ENCODE results near the gene MCRIP2.

MCRIP2 gene

GRCh38 chr16:647173-647902 is 5.7 kb downstream of the MCRIP2 start:
- no peak for TF ChIP-seq CTCF (IDR thresholded peaks at IDR 0.05; ENCODE audit: extremely low read depth, missing control alignments)
- no peak for DNase-seq (ENCODE audit: low spot score)

DNA sequence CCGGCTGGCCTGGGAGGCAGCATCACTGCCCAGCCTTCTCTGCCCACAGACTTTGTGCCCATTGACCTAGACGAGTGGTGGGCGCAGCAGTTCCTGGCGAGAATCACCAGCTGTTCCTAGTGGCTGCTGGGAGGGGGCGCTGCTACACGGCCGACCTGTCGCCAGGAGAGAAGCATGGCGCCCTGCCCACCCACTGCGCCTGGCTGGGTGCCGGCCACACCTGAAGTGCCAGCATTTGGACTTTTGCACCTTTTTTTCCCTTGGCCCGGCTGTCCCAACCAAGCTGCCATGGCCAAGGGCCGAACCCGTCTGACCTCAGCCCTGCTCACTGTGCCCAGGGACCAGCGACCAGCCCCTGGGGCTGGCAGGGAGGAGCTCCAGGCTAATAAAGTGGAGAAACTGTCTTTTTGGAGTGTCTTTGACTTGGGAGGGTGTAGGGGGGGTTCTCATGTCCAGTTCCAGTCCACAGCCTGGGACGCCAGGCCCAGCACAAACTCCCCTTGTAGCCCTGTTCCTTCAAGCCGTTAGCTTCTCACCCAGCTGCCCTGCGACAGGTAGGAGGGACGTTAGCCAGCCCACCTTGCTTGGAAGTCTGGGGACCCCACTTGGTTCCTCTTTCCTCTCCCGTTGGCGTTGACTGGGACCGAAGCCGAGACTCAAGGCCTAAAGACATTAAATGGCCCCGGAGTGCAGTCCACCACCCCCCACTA is 6.6 kb downstream of the MCRIP2 start:
- DNase-seq (ENCODE audit: low spot score), result peak; percentile 83

GRCh38 chr16:648781-649589 is 7.4 kb downstream of the MCRIP2 start, which contains the start of gene WDR90:
Gene WDR90 (plus strand): TSS chr16:649365. CDS start chr16:649417, 52 bp downstream.
- DNase-seq (ENCODE audit: low spot score), result peak; percentile 99

More for the DNA sequence above, 6.6 kb downstream of the MCRIP2 start:
- TF ChIP-seq CTCF (IDR thresholded peaks at IDR 0.05; ENCODE audit: extremely low read depth, missing control alignments), result peak; percentile 82

GRCh38 chr16:649631-650030 is 8.0 kb downstream of the MCRIP2 start:
- TF ChIP-seq CTCF (IDR thresholded peaks at IDR 0.05; ENCODE audit: extremely low read depth, missing control alignments), result no peak
- DNase-seq (ENCODE audit: low spot score), result no peak

More at GRCh38 chr16:648781-649589, 7.4 kb downstream of the MCRIP2 start, which contains the start of gene WDR90:
- TF ChIP-seq CTCF (IDR thresholded peaks at IDR 0.05; ENCODE audit: extremely low read depth, missing control alignments), result no peak

DNA sequence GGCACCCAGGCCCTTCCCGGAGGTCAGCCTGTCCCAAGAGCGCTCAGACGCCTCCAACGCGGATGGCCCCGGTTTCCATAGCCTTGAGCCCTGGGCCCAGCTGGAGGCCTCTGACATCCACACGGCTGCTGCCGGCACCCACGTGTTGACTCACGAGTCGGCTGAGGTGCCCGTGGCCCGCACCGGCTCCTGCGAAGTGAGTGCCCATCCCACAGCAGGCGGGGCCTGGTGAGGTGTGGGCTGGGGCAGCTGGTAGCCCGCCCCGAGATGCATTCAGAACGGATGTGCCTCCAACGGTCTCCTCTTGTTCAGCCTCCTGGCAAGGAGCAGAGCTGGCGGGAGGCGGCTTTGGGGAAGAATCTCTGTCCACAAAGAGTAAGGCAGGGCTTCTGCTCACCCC is 10.2 kb downstream of the MCRIP2 start:
- no peak for TF ChIP-seq CTCF (IDR thresholded peaks at IDR 0.05; ENCODE audit: extremely low read depth, missing control alignments)
- DNase-seq (ENCODE audit: low spot score), result no peak

GRCh38 chr16:652454-653305 is 11.1 kb downstream of the MCRIP2 start:
- no peak for TF ChIP-seq CTCF (IDR thresholded peaks at IDR 0.05; ENCODE audit: extremely low read depth, missing control alignments)
- no peak for DNase-seq (ENCODE audit: low spot score)
